SK-N-SH (cell line): Measurements from ENCODE around the gene MAP3K8. TPM values are rescaled to one million over a fixed set of nuclear protein-coding genes. Genes with fewer than 3 reads are reported as not detected.

Source experiments
- CTCF ChIA-PET: fragments of 300-600, 350-600 bp; formaldehyde crosslinking; extraction: SDS; loops from one replicate; lab custom pipeline; 2021; lab: Yijun Ruan, JAX
- POLR2A ChIA-PET: fragments of 350-600 bp; sonication (Branson Sonifier 250); formaldehyde crosslinking; extraction: SDS; loops from one replicate; lab custom pipeline; 2020; ENCODE audit warnings: antibody characterized with exemption, inconsistent platforms; lab: Yijun Ruan, JAX
- DNase-seq: peaks from one replicate; pipeline ENCODE4 v3.0.0; 2012
- H2AFZ ChIP-seq: fragments of 200-600 bp; sonication (generic); 2 replicates; pipeline ENCODE4 v1.8.1; 2016; ENCODE audit warnings: antibody characterized with exemption, mild to moderate bottlenecking, low read depth
- H3F3A ChIP-seq: fragments of 200-600 bp; sonication (generic); replicated peaks from 2 replicates; pipeline ENCODE3; 2016; ENCODE audit warnings: antibody characterized with exemption, mild to moderate bottlenecking; ENCODE audit not compliant: insufficient read depth
- H3K27ac ChIP-seq, 2 experiments: fragments of 200-500 bp in 1 of 2; fragments of 200-600 bp in 1 of 2; sonication (Bioruptor generic) in 1 of 2; sonication (generic), shearing (Covaris generic) in 1 of 2; 2 replicates each; pipeline versions ENCODE4 v1.5.1 to v1.6.1; 2014 to 2016; ENCODE audit warnings: low read depth in 2 of 2, inconsistent platforms in 1 of 2, low read length in 1 of 2, mild to moderate bottlenecking in 1 of 2, mixed read lengths in 1 of 2
- H3K27me3 ChIP-seq: fragments of 200-600 bp; sonication (generic), shearing (Covaris generic); 2 replicates; pipeline ENCODE4 v1.6.1; 2016; ENCODE audit warnings: mixed run types; ENCODE audit not compliant: insufficient read depth
- H3K36me3 ChIP-seq, 2 experiments: fragments of 200-500 bp in 1 of 2; fragments of 200-600 bp in 1 of 2; sonication (Bioruptor generic) in 1 of 2; sonication (generic) in 1 of 2; replicated peaks in 1 of 2; 2 replicates each; pipeline versions ENCODE3 to v1.5.1; 2014 to 2016; ENCODE audit warnings: low read length in 1 of 2, mild to moderate bottlenecking in 1 of 2; ENCODE audit not compliant: insufficient read depth in 2 of 2, control insufficient read depth in 1 of 2
- H3K4me1 ChIP-seq, 2 experiments: fragments of 200-500 bp in 1 of 2; fragments of 200-600 bp in 1 of 2; sonication (Bioruptor generic) in 1 of 2; sonication (generic), shearing (Covaris generic) in 1 of 2; 2 replicates each; pipeline versions ENCODE4 v1.5.1 to v1.6.1; 2014 to 2016; ENCODE audit warnings: low read depth in 1 of 2, low read length in 1 of 2, mixed run types in 1 of 2; ENCODE audit not compliant: insufficient read depth in 2 of 2, control insufficient read depth in 1 of 2
- H3K4me2 ChIP-seq: fragments of 200-600 bp; sonication (generic), shearing (Covaris generic); 2 replicates; pipeline ENCODE4 v1.6.1; 2017; ENCODE audit warnings: mixed run types
- H3K4me3 ChIP-seq, 2 experiments: fragments of 200-500 bp in 1 of 2; fragments of 200-600 bp in 1 of 2; sonication (Bioruptor generic) in 1 of 2; sonication (generic), shearing (Covaris generic) in 1 of 2; 2 replicates each; pipeline versions ENCODE4 v1.5.1 to v1.8.1; 2014 to 2016; ENCODE audit warnings: low read depth in 2 of 2, inconsistent platforms in 1 of 2, low read length in 1 of 2, mild to moderate bottlenecking in 1 of 2, mixed read lengths in 1 of 2, moderate library complexity in 1 of 2
- H3K79me2 ChIP-seq: fragments of 200-600 bp; sonication (generic); 2 replicates; pipeline ENCODE4 v1.8.1; 2017; ENCODE audit warnings: mild to moderate bottlenecking; ENCODE audit not compliant: insufficient read depth
- H3K9ac ChIP-seq: fragments of 200-600 bp; sonication (generic); 2 replicates; pipeline ENCODE4 v1.6.1; 2017; ENCODE audit warnings: mixed run types
- H3K9me2 ChIP-seq: fragments of 200-600 bp; sonication (generic); 2 replicates; pipeline ENCODE4 v1.6.1; 2017; ENCODE audit warnings: mixed run types
- H3K9me3 ChIP-seq: fragments of 200-600 bp; sonication (generic); 2 replicates; pipeline ENCODE4 v1.6.1; 2017; ENCODE audit warnings: mixed run types, mild to moderate bottlenecking, moderate library complexity
- H4K20me1 ChIP-seq: fragments of 200-600 bp; sonication (generic); 2 replicates; pipeline ENCODE4 v1.6.1; 2017; ENCODE audit warnings: mild to moderate bottlenecking, mixed run types; ENCODE audit not compliant: insufficient read depth
- CTCF ChIP-seq: fragments of 200-600 bp; sonication (generic); IDR thresholded peaks from 2 replicates; pipeline ENCODE4 v1.6.1; 2017; ENCODE audit warnings: antibody characterized with exemption, mild to moderate bottlenecking, moderate library complexity
- ELF1 ChIP-seq: IDR thresholded peaks from 2 replicates; pipeline ENCODE4 v1.4.0; 2012
- EP300 ChIP-seq, 2 experiments: IDR thresholded peaks; 2 replicates each; pipeline versions ENCODE4 v1.4.0 to v1.6.1; 2012; ENCODE audit warnings: borderline replicate concordance in 1 of 2, low read depth in 1 of 2, low read length in 1 of 2
- EZH2phosphoT487 ChIP-seq: fragments of 200-600 bp; sonication (generic); IDR thresholded peaks from 2 replicates; pipeline ENCODE4 v1.6.1; 2017; ENCODE audit warnings: low read depth, mixed run types, mild to moderate bottlenecking, antibody characterized with exemption, moderate library complexity, borderline replicate concordance
- FOSL2 ChIP-seq: IDR thresholded peaks from 2 replicates; pipeline ENCODE4 v1.4.0; 2012; ENCODE audit warnings: low read depth, mild to moderate bottlenecking, moderate library complexity, borderline replicate concordance
- IRF3 ChIP-seq: fragments of 150-350 bp; IDR thresholded peaks from 2 replicates; pipeline ENCODE4 v1.6.1; 2016; ENCODE audit warnings: mild to moderate bottlenecking, low read depth, low read length
- JUND ChIP-seq: IDR thresholded peaks from 2 replicates; pipeline ENCODE4 v1.4.0; 2012
- MAX ChIP-seq: IDR thresholded peaks from 2 replicates; pipeline ENCODE4 v1.4.0; 2012; ENCODE audit warnings: low read depth
- MEF2A ChIP-seq: IDR thresholded peaks from 2 replicates; pipeline ENCODE4 v1.4.0; 2012; ENCODE audit warnings: low read depth, borderline replicate concordance
- NRF1 ChIP-seq: IDR thresholded peaks from 2 replicates; pipeline ENCODE4 v1.6.1; 2012; ENCODE audit warnings: low read depth, mild to moderate bottlenecking, low read length
- PBX3 ChIP-seq: IDR thresholded peaks from 2 replicates; pipeline ENCODE4; 2012
- SMC3 ChIP-seq: IDR thresholded peaks from 2 replicates; pipeline ENCODE4 v1.6.1; 2012; ENCODE audit warnings: low read depth, low read length, improper control_type of control experiment
- USF2 ChIP-seq: fragments of 150-350 bp; IDR thresholded peaks from 2 replicates; pipeline ENCODE4 v1.6.1; 2017; ENCODE audit warnings: antibody characterized with exemption, low read length, low read depth, borderline replicate concordance
- WGBS: methylation state at CpG from one replicate; pipeline ENCODE4 v1.1.6; 2017; ENCODE audit warnings: low lambda C conversion rate; 5-methylcytosine and 5-hydroxymethylcytosine counted together
- polyA plus RNA-seq, 3 experiments: library from polyadenylated mRNA; depleted of rRNA; stranded (reverse); fragments of >200 nt; gene quantifications; 2 replicates each; pipeline ENCODE4 v1.2.3, GENCODE V29; 2012

The MAP3K8 gene
- polyA plus RNA-seq, 1 of the 3 experiments (the other 2 are of a cell fraction): 3.7 TPM

- no peak for DNase-seq
- H3K27me3 ChIP-seq: no peaks in the 10 kb centered on the region
- peaks cover 0 to 7% of the 10 kb centered on the region in 2 experiments; a peak in 1 of 4 replicates for H3K4me1 ChIP-seq
- no peak overlapping the region for H3K4me2 ChIP-seq
- peaks cover under 1% of the 10 kb centered on the region for H3F3A ChIP-seq
- peaks cover 12% of the 10 kb centered on the region for H3K79me2 ChIP-seq
- POLR2A ChIA-PET: interaction anchor here (0.7 kb wide), 1 partner anchor 9 kb away, joined by 3 read pairs; the partner anchor contains the start of gene MAP3K8
- no peak overlapping the region for H3K4me3 ChIP-seq
- H4K20me1 ChIP-seq: no peaks in the 10 kb centered on the region
- H3K36me3 ChIP-seq: peaks cover 16 to 19% of the 10 kb centered on the region in 2 experiments
- no peak overlapping the region for H3K27ac ChIP-seq
- CTCF ChIA-PET: interaction anchor here (1.8 kb wide), 1 partner anchor 29 kb away, joined by 5 read pairs; no protein-coding TSS in a partner anchor
- H3K9ac ChIP-seq: no peak overlapping the region
- TF ChIP-seq PBX3 (no peak), NRF1 (no peak), IRF3 (no peak), SMC3 (no peak), CTCF (no peak), MEF2A (no peak), USF2 (no peak), EZH2phosphoT487 (no peak), ELF1 (no peak), JUND (no peak), EP300 (IDR thresholded peaks at IDR 0.05; ENCODE audit: borderline replicate concordance in 1 of 2, low read depth in 1 of 2, low read length in 1 of 2) (no peak), MAX (no peak), FOSL2 (no peak)
- H3K9me3 ChIP-seq: no peaks in the 10 kb centered on the region
- H2AFZ ChIP-seq: no peak overlapping the region
- 91% methylated on average over 3 of the region's 3 CpGs for WGBS
- no peaks in the 10 kb centered on the region for H3K9me2 ChIP-seq
Observed at GRCh38 chr10:30443049-30443448, 9.1 kb downstream of the MAP3K8 start.
